Left lung (tissue), 10 donors: Measurements from ENCODE around the gene TELO2. TPM values are rescaled to one million over a fixed set of nuclear protein-coding genes. Genes with fewer than 3 reads are reported as not detected.
A peak's percentile ranks its signal among the peaks of the same experiment; 100 is the strongest.

Experiments
- ATAC-seq: fragments of 200-7000 bp; cut with Tn5 transposase; one replicate; pipeline ENCODE4 v1.9.1; 2020; ENCODE audit warnings: moderate library complexity
- DNase-seq, 4 donors: peaks; one replicate each; pipeline ENCODE4 v3.0.0-alpha.2; 2013 to 2020
- H3K27ac ChIP-seq, 2 donors: fragments of 200-600 bp; sonication (generic) in 1 of 2; one replicate each; pipeline versions ENCODE4 v1.5.0 to v1.8.0; 2020 to 2021
- H3K27me3 ChIP-seq, 2 donors: fragments of 200-600 bp; sonication (generic) in 1 of 2; one replicate each; pipeline versions ENCODE4 v1.5.0 to v1.8.0; 2020 to 2021
- H3K36me3 ChIP-seq, 2 donors: fragments of 200-600 bp; sonication (generic) in 1 of 2; one replicate each; pipeline versions ENCODE4 v1.5.0 to v1.8.0; 2020 to 2021
- H3K4me1 ChIP-seq, 2 donors: fragments of 200-600 bp; one replicate each; pipeline ENCODE4 v1.8.0; 2021
- H3K4me3 ChIP-seq, 2 donors: fragments of 200-600 bp; sonication (generic) in 1 of 2; one replicate each; pipeline versions ENCODE4 v1.5.0 to v1.8.0; 2020 to 2021; ENCODE audit warnings: mild to moderate bottlenecking in 1 of 2
- H3K9me3 ChIP-seq, 2 donors: fragments of 200-600 bp; sonication (generic) in 1 of 2; one replicate each; pipeline versions ENCODE4 v1.5.0 to v1.8.0; 2020 to 2021
- intact Hi-C, 2 donors: fragments of 100-400 bp; cut with DNase I; formaldehyde crosslinking; loops; one replicate each; pipeline versions ENCODE4 v1.11.2 to v1.14.2; 2022
- polyA plus RNA-seq, 6 donors: library from polyadenylated mRNA; unstranded; fragments of 120-200 nt; gene quantifications; one replicate each; pipeline ENCODE4 v1.2.1, GENCODE V29; 2013; ENCODE audit not compliant: insufficient read length in 6 of 6
- total RNA-seq, 2 donors: library from RNA; stranded (reverse); fragmentation: NEBNext Ultra II Directional; extraction: Animal tissue kit (Norgen Biotek cat#: 25700); gene quantifications; one replicate each; pipeline ENCODE4 v1.2.1, GENCODE V29; 2021
- TF ChIP-seq, protein P1 (sequence below), 2 donors: fragments of 200-600 bp; sonication (generic) in 1 of 2; IDR thresholded peaks; one replicate each; pipeline versions ENCODE4 v1.5.0 to v1.8.0; 2021; ENCODE audit warnings: antibody characterized with exemption in 2 of 2
- donor health status: DM: no; HTN: yes; CAD: no.
- donor health status: DM: no; HTN: no; CAD: no.

Gene TELO2
- total and polyA plus RNA-seq, 8 donors: 24.5 to 49.1 (median 35.1) TPM

- TF ChIP-seq, protein P1, sequence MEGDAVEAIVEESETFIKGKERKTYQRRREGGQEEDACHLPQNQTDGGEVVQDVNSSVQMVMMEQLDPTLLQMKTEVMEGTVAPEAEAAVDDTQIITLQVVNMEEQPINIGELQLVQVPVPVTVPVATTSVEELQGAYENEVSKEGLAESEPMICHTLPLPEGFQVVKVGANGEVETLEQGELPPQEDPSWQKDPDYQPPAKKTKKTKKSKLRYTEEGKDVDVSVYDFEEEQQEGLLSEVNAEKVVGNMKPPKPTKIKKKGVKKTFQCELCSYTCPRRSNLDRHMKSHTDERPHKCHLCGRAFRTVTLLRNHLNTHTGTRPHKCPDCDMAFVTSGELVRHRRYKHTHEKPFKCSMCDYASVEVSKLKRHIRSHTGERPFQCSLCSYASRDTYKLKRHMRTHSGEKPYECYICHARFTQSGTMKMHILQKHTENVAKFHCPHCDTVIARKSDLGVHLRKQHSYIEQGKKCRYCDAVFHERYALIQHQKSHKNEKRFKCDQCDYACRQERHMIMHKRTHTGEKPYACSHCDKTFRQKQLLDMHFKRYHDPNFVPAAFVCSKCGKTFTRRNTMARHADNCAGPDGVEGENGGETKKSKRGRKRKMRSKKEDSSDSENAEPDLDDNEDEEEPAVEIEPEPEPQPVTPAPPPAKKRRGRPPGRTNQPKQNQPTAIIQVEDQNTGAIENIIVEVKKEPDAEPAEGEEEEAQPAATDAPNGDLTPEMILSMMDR (IDR thresholded peaks at IDR 0.05): no peak
- ATAC-seq: no peak
- H3K4me1 ChIP-seq: peaks cover 4 to 44% of the 10 kb centered on the region in 2 donors
- no peaks in the 10 kb centered on the region for H3K9me3 ChIP-seq
- no peak overlapping the region for H3K4me3 ChIP-seq
- H3K27ac ChIP-seq: peak overlapping the region in 1 of 2 donors; percentile 2
- DNase-seq: no peak
- H3K36me3 ChIP-seq: peaks cover 0 to 56% of the 10 kb centered on the region in 2 donors
- intact Hi-C loops: no loop called here
- H3K27me3 ChIP-seq: no peaks in the 10 kb centered on the region
These were observed 57.5 kb downstream of the TELO2 start for GRCh38 chr16:1550696-1551095.

GRCh38 chr16:1551166-1551565, 58.0 kb downstream of the TELO2 start:
- H3K9me3 ChIP-seq: no peaks in the 10 kb centered on the region
- H3K4me3 ChIP-seq: no peak overlapping the region
- H3K36me3 ChIP-seq: peaks cover 0 to 60% of the 10 kb centered on the region in 2 donors
- DNase-seq: no peak
- intact Hi-C loops: no loop called here
- TF ChIP-seq, protein P1 (IDR thresholded peaks at IDR 0.05): no peak
- H3K27ac ChIP-seq: peak overlapping the region in 1 of 2 donors; percentile 2
- no peaks in the 10 kb centered on the region for H3K27me3 ChIP-seq
- H3K4me1 ChIP-seq: peaks cover 3 to 39% of the 10 kb centered on the region in 2 donors
- no peak for ATAC-seq

DNA sequence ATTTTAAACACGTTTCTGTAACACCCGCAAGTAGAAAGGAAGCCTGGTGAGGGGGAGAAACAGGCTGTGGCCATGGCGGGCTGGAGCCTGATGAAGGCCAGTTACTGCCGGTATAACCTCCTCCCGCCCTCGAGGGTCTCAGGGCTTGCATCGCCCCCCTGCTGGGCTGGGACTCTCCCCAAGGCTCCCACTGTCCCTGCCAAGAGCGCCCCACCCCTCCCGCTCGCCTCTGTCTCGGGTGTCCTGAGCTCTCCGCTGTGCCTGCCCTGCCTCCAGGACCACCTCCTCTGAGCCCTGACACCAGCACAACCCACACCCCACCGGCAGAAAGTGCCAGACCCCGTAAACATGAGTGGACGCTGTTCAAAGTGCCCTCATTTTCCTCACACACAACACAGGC, 59.0 kb downstream of the TELO2 start:
- no peak for DNase-seq
- H3K36me3 ChIP-seq: peaks cover 0 to 60% of the 10 kb centered on the region in 2 donors
- peaks cover 3 to 30% of the 10 kb centered on the region in 2 donors for H3K4me1 ChIP-seq

GRCh38 chr16:1553946-1554825, 61.0 kb downstream of the TELO2 start:
- Histone ChIP-seq H3K9me3 (no peaks in the 10 kb centered on the region), H3K4me1 (peaks cover 0 to 14% of the 10 kb centered on the region in 2 donors), H3K4me3 (no peak overlapping the region), H3K27ac (no peak overlapping the region), H3K36me3 (peaks cover 0 to 68% of the 10 kb centered on the region in 2 donors), H3K27me3 (no peaks in the 10 kb centered on the region)
- TF ChIP-seq, protein P1 (IDR thresholded peaks at IDR 0.05): no peak
- intact Hi-C loops: no loop called here
- no peak for DNase-seq
- no peak for ATAC-seq

More for the DNA sequence above, 59.0 kb downstream of the TELO2 start:
- no peak for ATAC-seq
- Histone ChIP-seq H3K9me3 (no peaks in the 10 kb centered on the region), H3K27ac (peak overlapping the region in 1 of 2 donors; percentile 2), H3K4me3 (no peak overlapping the region), H3K27me3 (no peaks in the 10 kb centered on the region)
- TF ChIP-seq, protein P1 (IDR thresholded peaks at IDR 0.05): no peak
- intact Hi-C loops: no loop called here

DNA sequence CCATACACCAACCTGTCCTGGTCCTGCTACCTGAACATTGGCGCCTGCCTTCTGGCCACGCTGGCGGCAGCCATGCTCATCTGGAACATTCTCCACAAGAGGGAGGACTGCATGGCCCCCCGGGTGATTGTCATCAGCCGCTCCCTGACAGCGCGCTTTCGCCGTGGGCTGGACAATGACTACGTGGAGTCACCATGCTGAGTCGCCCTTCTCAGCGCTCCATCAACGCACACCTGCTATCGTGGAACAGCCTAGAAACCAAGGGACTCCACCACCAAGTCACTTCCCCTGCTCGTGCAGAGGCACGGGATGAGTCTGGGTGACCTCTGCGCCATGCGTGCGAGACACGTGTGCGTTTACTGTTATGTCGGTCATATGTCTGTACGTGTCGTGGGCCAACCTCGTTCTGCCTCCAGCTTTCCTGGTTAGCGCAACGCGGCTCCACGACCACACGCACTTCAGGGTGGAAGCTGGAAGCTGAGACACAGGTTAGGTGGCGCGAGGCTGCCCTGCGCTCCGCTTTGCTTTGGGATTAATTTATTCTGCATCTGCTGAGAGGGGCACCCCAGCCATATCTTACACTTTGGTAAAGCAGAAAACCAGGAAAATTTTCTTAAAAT, 61.8 kb downstream of the TELO2 start:
- H3K9me3 ChIP-seq: no peaks in the 10 kb centered on the region
- peaks cover 0 to 69% of the 10 kb centered on the region in 2 donors for H3K36me3 ChIP-seq
- intact Hi-C loops: no loop called here

More for the DNA sequence above, 61.8 kb downstream of the TELO2 start:
- Histone ChIP-seq H3K27me3 (no peaks in the 10 kb centered on the region), H3K27ac (no peak overlapping the region), H3K4me3 (no peak overlapping the region), H3K4me1 (peaks cover 0 to 14% of the 10 kb centered on the region in 2 donors)
- ATAC-seq (no peak), DNase-seq (peak in 1 of 4 donors; percentile 72)
- TF ChIP-seq, protein P1 (IDR thresholded peaks at IDR 0.05): no peak
